PFSK-1 (cell line): ENCODE measurements around the gene PPP1R7.

ENCODE experiments used
- POLR2AphosphoS5 ChIP-seq: IDR thresholded peaks from 2 replicates; pipeline ENCODE4 v1.6.1; 2012; ENCODE audit warnings: low read depth, mild to moderate bottlenecking, control low read depth, low read length, moderate library complexity
- TAF1 ChIP-seq: IDR thresholded peaks from 2 replicates; pipeline ENCODE4 v1.6.1; 2012; ENCODE audit warnings: low read length, control low read depth, borderline replicate concordance; ENCODE audit not compliant: insufficient read depth
- TF ChIP-seq, protein P1 (sequence below), 2 experiments: IDR thresholded peaks; 2 replicates each; pipeline versions ENCODE4 v1.6.1 to v1.8.0; 2011 to 2012; ENCODE audit warnings: low read depth in 2 of 2, low read length in 2 of 2, control low read depth in 1 of 2, inconsistent platforms in 1 of 2, mild to moderate bottlenecking in 1 of 2, moderate library complexity in 1 of 2; ENCODE audit not compliant: insufficient read depth in 1 of 2

GRCh38 chr2:241126201-241126611, 24.1 kb upstream of the PPP1R7 start:
- TF ChIP-seq, protein P1, sequence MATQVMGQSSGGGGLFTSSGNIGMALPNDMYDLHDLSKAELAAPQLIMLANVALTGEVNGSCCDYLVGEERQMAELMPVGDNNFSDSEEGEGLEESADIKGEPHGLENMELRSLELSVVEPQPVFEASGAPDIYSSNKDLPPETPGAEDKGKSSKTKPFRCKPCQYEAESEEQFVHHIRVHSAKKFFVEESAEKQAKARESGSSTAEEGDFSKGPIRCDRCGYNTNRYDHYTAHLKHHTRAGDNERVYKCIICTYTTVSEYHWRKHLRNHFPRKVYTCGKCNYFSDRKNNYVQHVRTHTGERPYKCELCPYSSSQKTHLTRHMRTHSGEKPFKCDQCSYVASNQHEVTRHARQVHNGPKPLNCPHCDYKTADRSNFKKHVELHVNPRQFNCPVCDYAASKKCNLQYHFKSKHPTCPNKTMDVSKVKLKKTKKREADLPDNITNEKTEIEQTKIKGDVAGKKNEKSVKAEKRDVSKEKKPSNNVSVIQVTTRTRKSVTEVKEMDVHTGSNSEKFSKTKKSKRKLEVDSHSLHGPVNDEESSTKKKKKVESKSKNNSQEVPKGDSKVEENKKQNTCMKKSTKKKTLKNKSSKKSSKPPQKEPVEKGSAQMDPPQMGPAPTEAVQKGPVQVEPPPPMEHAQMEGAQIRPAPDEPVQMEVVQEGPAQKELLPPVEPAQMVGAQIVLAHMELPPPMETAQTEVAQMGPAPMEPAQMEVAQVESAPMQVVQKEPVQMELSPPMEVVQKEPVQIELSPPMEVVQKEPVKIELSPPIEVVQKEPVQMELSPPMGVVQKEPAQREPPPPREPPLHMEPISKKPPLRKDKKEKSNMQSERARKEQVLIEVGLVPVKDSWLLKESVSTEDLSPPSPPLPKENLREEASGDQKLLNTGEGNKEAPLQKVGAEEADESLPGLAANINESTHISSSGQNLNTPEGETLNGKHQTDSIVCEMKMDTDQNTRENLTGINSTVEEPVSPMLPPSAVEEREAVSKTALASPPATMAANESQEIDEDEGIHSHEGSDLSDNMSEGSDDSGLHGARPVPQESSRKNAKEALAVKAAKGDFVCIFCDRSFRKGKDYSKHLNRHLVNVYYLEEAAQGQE (IDR thresholded peaks at IDR 0.05; ENCODE audit: insufficient read depth in 1 of 2, low read depth in 2 of 2, low read length in 2 of 2), result no peak
- TF ChIP-seq POLR2AphosphoS5 (no peak), TAF1 (no peak)
